ENCODE data around the gene MLYCD. TPM values are rescaled to one million over a fixed set of nuclear protein-coding genes. Genes with fewer than 3 reads are reported as not detected.
"Not testable (repeated sequence)": the region's sequence is repeated elsewhere in the genome, so short reads cannot be mapped to it uniquely, and the experiment has no call there.

The MLYCD gene
- total and polyA plus RNA-seq, 7 donors = 1.8 to 16.3 (median 9.3) TPM

DNA sequence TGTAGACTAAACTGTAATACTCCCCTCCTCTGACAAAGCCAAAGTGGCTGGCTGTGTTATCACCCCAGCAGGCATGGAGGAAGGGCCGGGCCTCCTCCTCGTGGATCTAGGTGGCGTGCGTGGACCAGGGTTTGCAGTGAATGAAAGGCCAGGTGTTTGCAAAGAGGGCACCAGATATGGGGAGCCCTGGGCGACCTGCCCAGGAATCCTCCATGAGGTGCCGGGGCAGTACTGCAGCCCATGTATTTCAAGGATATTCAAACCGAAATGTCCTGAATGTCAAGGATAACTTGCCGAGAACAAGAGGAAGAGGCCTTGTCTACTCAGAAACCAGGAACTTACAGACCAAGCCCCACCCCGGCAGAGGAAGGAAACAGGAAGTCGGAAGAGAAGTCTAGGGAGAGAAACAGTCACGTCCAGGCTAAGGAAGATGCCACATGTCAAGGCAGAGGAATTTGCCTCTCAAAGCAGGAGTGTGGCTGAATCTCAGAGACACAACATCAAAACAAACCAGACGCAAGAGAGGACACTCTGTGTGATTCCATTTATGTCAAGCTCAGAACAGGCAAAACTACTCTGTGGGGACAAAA, 40.4 kb downstream of the MLYCD start:
- WGBS, 2 donors = 73 to 75% methylated on average over 12 of the region's 12 CpGs
- no peak for TF ChIP-seq EP300 (IDR thresholded peaks at IDR 0.05)
- no peak overlapping the region for H3K27ac ChIP-seq
- no peaks in the 10 kb centered on the region for H3K4me1 ChIP-seq
- intact Hi-C loops (cut with DNase I) = no loop called here
- no peaks in the 10 kb centered on the region for H3K9me3 ChIP-seq
- H3K4me3 ChIP-seq = no peak overlapping the region
- no peak for DNase-seq
- H3K36me3 ChIP-seq = peaks cover 0 to 7% (median 0%) of the 10 kb centered on the region in 4 donors
- H3K27me3 ChIP-seq = no peaks in the 10 kb centered on the region

DNA sequence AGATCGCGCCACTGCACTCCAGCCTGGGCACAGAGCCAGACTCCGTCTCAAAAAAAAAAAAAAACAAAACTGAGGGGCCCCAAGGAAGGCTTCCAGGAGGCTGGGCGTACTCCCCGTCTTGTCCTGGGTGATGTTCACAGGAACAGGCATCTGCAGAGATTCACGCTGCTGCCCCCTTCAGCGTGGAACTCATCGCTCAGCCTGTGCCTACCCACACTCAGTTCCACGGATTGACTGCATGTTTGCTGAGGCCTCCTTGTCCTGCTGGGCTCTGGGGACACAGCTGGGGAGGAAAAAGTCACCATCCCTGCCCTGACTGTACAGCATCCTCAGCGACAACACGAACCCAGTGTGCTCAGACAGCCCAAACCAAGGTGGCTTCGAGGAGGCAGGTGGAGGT, 41.2 kb downstream of the MLYCD start:
- no peaks in the 10 kb centered on the region for H3K4me1 ChIP-seq
- peaks cover 0 to 7% (median 0%) of the 10 kb centered on the region in 4 donors for H3K36me3 ChIP-seq
- no peak for DNase-seq
- no peaks in the 10 kb centered on the region for H3K27me3 ChIP-seq
- no peak overlapping the region for H3K27ac ChIP-seq
- no peak overlapping the region for H3K4me3 ChIP-seq
- no peaks in the 10 kb centered on the region for H3K9me3 ChIP-seq
- intact Hi-C loops (cut with DNase I) = no loop called here
- TF ChIP-seq EP300 (IDR thresholded peaks at IDR 0.05) (no peak), POLR2A (IDR thresholded peaks at IDR 0.05) (no peak), POLR2AphosphoS5 (IDR thresholded peaks at IDR 0.05) (no peak), CTCF (IDR thresholded peaks at IDR 0.05) (no peak)
- 51 to 80% methylated on average over 12 of the region's 12 CpGs for WGBS, 2 donors

GRCh38 chr16:83940630-83941378, 41.9 kb downstream of the MLYCD start:
- intact Hi-C loops (cut with DNase I) = no loop called here
- Histone ChIP-seq H3K27ac (no peak overlapping the region), H3K36me3 (peaks cover 0 to 7% (median 0%) of the 10 kb centered on the region in 4 donors), H3K9me3 (no peaks in the 10 kb centered on the region), H3K4me3 (no peak overlapping the region), H3K4me1 (no peaks in the 10 kb centered on the region), H3K27me3 (no peaks in the 10 kb centered on the region)
- whole genome bisulfite sequencing, 2 donors = 73 to 75% methylated on average over 28 of the region's 28 CpGs
- TF ChIP-seq EP300 (IDR thresholded peaks at IDR 0.05) (no peak), POLR2AphosphoS5 (IDR thresholded peaks at IDR 0.05) (no peak), CTCF (IDR thresholded peaks at IDR 0.05) (no peak), POLR2A (IDR thresholded peaks at IDR 0.05) (no peak)
- no peak for DNase-seq

GRCh38 chr16:83941546-83941945, 42.6 kb downstream of the MLYCD start:
- H3K9me3 ChIP-seq; H3K27me3 ChIP-seq; intact Hi-C loops (cut with DNase I); DNase-seq; H3K27ac ChIP-seq; H3K4me3 ChIP-seq; H3K36me3 ChIP-seq; H3K4me1 ChIP-seq: not testable (repeated sequence)
- WGBS, 2 donors = 96% methylated on average over 9 of the region's 9 CpGs

DNA sequence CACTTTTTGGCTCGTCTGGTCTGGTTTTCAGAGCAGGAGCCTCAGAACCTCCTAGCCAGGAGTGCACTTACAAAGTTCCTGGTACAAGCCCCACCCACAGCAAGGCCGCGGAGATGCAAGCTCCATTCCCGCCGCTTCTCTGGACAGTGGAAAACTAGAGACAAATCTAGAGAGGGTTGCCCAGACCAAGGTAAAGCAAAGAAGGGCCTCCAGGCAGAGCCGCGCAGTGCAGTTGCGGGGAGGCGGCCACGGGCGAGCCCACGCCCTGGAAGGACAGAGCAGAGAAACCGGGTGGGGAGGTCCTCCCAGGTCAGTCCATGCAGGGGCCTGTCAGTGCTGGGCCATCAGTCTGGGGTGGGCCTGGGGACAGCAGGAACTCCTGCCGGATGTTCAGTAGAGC, 43.2 kb downstream of the MLYCD start:
- intact Hi-C loops (cut with DNase I) = no loop called here
- Histone ChIP-seq H3K27ac (no peak overlapping the region), H3K4me3 (no peak overlapping the region), H3K36me3 (peaks cover 0 to 7% (median 0%) of the 10 kb centered on the region in 4 donors), H3K9me3 (no peaks in the 10 kb centered on the region), H3K27me3 (no peaks in the 10 kb centered on the region), H3K4me1 (no peaks in the 10 kb centered on the region)
- TF ChIP-seq CTCF (IDR thresholded peaks at IDR 0.05) (no peak), POLR2AphosphoS5 (IDR thresholded peaks at IDR 0.05) (no peak), POLR2A (IDR thresholded peaks at IDR 0.05) (no peak), EP300 (IDR thresholded peaks at IDR 0.05) (no peak)
- no peak for DNase-seq
- WGBS, 2 donors = 67 to 86% methylated on average over 14 of the region's 14 CpGs
